ENCODE data around the gene RMND1. TPM values are rescaled to one million over a fixed set of nuclear protein-coding genes. Genes with fewer than 3 reads are reported as not detected.

The RMND1 gene
- total and polyA plus RNA-seq, 2 of the 13 experiments (the other 11 are each of a cell fraction or from before 2014, with no cell fraction given): 34.0 to 72.5 TPM

DNA sequence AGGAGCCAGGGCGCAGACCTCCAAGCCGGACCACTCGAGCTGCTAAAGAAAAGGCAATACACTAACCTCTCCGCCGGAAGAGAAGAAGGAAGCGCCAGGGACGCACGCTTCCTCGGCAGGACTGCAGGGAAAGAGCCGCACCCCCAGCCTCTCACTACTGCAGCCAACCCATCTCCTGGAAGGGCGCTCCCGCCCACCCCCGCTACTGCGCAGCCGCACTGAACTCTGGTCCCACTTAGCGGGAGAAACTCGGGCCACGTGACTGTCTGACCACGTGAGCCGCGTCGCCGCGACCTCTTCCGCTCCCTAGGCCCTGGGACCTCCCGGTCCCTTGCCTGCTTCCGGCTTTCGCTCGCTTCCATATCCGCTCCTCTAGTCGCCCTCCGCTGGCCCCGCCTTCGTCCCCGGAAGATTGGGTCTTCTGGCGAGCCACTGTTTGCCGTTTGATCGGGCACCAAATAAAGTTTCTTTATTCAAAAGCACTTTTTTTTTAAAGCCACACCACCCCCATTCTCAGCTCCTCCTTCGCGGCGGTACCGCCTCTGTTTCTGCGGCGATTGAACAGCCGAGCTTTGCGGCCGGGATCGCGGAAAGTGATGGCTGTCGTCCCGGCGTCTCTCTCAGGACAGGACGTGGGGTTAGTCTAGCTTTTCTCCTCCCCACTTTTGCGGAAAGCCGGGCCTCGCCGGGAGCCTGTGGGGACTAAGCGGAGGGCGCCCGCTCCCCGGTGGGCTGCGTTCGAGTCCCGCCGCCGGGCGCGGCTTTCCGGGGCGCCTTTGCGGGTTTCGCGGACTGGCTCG, at the start of gene RMND1 (continued):
- TF ChIP-seq FIP1L1 (IDR thresholded peaks at IDR 0.05; ENCODE audit: borderline replicate concordance, insufficient read depth, low read depth, low read length) (0 out of 2 replicates have a peak, but pooled peaks have one; percentile 28), ZNF547 (CRISPR knock-in tag; IDR thresholded peaks at IDR 0.05) (peak; percentile 67; the same call in 1 of the 2 replicates), ZNF207 (IDR thresholded peaks at IDR 0.05; ENCODE audit: borderline replicate concordance) (no peak), KMT2A (CRISPR knock-in tag; IDR thresholded peaks at IDR 0.05) (peak; percentile 98), KAT7 (CRISPR knock-in tag; IDR thresholded peaks at IDR 0.05; ENCODE audit: borderline replicate concordance) (peak; percentile 87; the same call in 1 of the 2 replicates), AGO1 (IDR thresholded peaks at IDR 0.05; ENCODE audit: low read depth, low read length, poor library complexity, severe bottlenecking) (peak; percentile 76), ERF (CRISPR knock-in tag; IDR thresholded peaks at IDR 0.05) (peak; percentile 99), ZNF780A (CRISPR knock-in tag; IDR thresholded peaks at IDR 0.05) (0 out of 2 replicates have a peak, but pooled peaks have one; percentile 91), NFKBIZ (CRISPR knock-in tag; IDR thresholded peaks at IDR 0.05) (peak; percentile 86)
- TF ChIP-seq, protein P1, sequence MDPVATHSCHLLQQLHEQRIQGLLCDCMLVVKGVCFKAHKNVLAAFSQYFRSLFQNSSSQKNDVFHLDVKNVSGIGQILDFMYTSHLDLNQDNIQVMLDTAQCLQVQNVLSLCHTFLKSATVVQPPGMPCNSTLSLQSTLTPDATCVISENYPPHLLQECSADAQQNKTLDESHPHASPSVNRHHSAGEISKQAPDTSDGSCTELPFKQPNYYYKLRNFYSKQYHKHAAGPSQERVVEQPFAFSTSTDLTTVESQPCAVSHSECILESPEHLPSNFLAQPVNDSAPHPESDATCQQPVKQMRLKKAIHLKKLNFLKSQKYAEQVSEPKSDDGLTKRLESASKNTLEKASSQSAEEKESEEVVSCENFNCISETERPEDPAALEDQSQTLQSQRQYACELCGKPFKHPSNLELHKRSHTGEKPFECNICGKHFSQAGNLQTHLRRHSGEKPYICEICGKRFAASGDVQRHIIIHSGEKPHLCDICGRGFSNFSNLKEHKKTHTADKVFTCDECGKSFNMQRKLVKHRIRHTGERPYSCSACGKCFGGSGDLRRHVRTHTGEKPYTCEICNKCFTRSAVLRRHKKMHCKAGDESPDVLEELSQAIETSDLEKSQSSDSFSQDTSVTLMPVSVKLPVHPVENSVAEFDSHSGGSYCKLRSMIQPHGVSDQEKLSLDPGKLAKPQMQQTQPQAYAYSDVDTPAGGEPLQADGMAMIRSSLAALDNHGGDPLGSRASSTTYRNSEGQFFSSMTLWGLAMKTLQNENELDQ (CRISPR knock-in tag; IDR thresholded peaks at IDR 0.05; ENCODE audit: borderline replicate concordance): no peak; the same call in 1 of the 2 replicates
- TF ChIP-seq, protein P2, sequence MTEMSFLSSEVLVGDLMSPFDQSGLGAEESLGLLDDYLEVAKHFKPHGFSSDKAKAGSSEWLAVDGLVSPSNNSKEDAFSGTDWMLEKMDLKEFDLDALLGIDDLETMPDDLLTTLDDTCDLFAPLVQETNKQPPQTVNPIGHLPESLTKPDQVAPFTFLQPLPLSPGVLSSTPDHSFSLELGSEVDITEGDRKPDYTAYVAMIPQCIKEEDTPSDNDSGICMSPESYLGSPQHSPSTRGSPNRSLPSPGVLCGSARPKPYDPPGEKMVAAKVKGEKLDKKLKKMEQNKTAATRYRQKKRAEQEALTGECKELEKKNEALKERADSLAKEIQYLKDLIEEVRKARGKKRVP (CRISPR knock-in tag; IDR thresholded peaks at IDR 0.05): peak in 1 of 2 experiments; percentile 74; a peak in 2 of 4 replicates
- TF ChIP-seq, protein P3, sequence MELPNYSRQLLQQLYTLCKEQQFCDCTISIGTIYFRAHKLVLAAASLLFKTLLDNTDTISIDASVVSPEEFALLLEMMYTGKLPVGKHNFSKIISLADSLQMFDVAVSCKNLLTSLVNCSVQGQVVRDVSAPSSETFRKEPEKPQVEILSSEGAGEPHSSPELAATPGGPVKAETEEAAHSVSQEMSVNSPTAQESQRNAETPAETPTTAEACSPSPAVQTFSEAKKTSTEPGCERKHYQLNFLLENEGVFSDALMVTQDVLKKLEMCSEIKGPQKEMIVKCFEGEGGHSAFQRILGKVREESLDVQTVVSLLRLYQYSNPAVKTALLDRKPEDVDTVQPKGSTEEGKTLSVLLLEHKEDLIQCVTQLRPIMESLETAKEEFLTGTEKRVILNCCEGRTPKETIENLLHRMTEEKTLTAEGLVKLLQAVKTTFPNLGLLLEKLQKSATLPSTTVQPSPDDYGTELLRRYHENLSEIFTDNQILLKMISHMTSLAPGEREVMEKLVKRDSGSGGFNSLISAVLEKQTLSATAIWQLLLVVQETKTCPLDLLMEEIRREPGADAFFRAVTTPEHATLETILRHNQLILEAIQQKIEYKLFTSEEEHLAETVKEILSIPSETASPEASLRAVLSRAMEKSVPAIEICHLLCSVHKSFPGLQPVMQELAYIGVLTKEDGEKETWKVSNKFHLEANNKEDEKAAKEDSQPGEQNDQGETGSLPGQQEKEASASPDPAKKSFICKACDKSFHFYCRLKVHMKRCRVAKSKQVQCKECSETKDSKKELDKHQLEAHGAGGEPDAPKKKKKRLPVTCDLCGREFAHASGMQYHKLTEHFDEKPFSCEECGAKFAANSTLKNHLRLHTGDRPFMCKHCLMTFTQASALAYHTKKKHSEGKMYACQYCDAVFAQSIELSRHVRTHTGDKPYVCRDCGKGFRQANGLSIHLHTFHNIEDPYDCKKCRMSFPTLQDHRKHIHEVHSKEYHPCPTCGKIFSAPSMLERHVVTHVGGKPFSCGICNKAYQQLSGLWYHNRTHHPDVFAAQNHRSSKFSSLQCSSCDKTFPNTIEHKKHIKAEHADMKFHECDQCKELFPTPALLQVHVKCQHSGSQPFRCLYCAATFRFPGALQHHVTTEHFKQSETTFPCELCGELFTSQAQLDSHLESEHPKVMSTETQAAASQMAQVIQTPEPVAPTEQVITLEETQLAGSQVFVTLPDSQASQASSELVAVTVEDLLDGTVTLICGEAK (IDR thresholded peaks at IDR 0.05): peak; percentile 100
- TF ChIP-seq, protein P3 (CRISPR knock-in tag; IDR thresholded peaks at IDR 0.05): peak; percentile 100
- TF ChIP-seq, protein P4, sequence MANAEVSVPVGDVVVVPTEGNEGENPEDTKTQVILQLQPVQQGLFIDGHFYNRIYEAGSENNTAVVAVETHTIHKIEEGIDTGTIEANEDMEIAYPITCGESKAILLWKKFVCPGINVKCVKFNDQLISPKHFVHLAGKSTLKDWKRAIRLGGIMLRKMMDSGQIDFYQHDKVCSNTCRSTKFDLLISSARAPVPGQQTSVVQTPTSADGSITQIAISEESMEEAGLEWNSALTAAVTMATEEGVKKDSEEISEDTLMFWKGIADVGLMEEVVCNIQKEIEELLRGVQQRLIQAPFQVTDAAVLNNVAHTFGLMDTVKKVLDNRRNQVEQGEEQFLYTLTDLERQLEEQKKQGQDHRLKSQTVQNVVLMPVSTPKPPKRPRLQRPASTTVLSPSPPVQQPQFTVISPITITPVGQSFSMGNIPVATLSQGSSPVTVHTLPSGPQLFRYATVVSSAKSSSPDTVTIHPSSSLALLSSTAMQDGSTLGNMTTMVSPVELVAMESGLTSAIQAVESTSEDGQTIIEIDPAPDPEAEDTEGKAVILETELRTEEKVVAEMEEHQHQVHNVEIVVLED (CRISPR knock-in tag; IDR thresholded peaks at IDR 0.05; ENCODE audit: borderline replicate concordance): peak; percentile 94

Measured in HepG2 (cell line).